HCT116 (cell line): Measurements from ENCODE around the gene GPLD1. TPM values are rescaled to one million over a fixed set of nuclear protein-coding genes. Genes with fewer than 3 reads are reported as not detected.

Experiments used
- ATAC-seq: fragments of 200-7000 bp; cut with Tn5 transposase; 2 replicates; pipeline ENCODE4 v1.9.1; 2020; ENCODE audit warnings: mild to moderate bottlenecking, moderate library complexity
- BruUV-seq: library from RNA; stranded (reverse); fragments of 400-500 nt; replicated peaks from 2 replicates; lab custom pipeline; 2021; lab: Mats Ljungman, UMichigan
- CTCF ChIA-PET: fragments of 300-600 bp; sonication (Branson Sonifier 250); formaldehyde crosslinking; loops from one replicate; lab custom pipeline; 2021; ENCODE audit warnings: antibody characterized with exemption; lab: Charles Lee
- POLR2A ChIA-PET: fragments of 300-600, 350-600 bp; sonication (Branson Sonifier 250); formaldehyde crosslinking; loops from one replicate; lab custom pipeline; 2021; ENCODE audit warnings: antibody characterized with exemption; lab: Charles Lee
- RAD21 ChIA-PET, 2 experiments: fragments of 300-600 bp; sonication (Branson Sonifier 250); formaldehyde crosslinking; loops; one replicate each; lab custom pipeline; 2023; ENCODE audit warnings: low total read pairs in 2 of 2; ENCODE audit not compliant: uncharacterized antibody in 2 of 2, unreplicated experiment in 2 of 2, low non-redundant PET in 1 of 2; lab: Charles Lee
- DNase-seq: peaks from one replicate; pipeline ENCODE4 v3.0.0-alpha.2; 2010; ENCODE audit warnings: low read depth, low spot score
- H2AFZ ChIP-seq: fragments of 200-600 bp; shearing (Covaris generic), sonication (generic); 2 replicates; pipeline ENCODE4 v1.6.1; 2017; ENCODE audit warnings: low read depth, mixed run types, mixed read lengths, antibody characterized with exemption, low read length; ENCODE audit not compliant: poor library complexity, severe bottlenecking
- H3K27ac ChIP-seq: 2 replicates; pipeline ENCODE4 v1.5.1; 2012; ENCODE audit warnings: low read depth, low read length
- H3K27me3 ChIP-seq: fragments of 200-600 bp; sonication (generic); 2 replicates; pipeline ENCODE4 v1.6.1; 2016; ENCODE audit warnings: mixed run types, low read length, mixed read lengths; ENCODE audit not compliant: insufficient read depth
- H3K36me3 ChIP-seq, 2 experiments: fragments of 200-500 bp in 1 of 2; fragments of 200-600 bp in 1 of 2; sonication (Bioruptor generic) in 1 of 2; sonication (generic) in 1 of 2; 2 replicates each; pipeline versions ENCODE4 v1.5.1 to v1.6.1; 2014 to 2016; ENCODE audit warnings: low read length in 2 of 2, inconsistent platforms in 1 of 2, mixed read lengths in 1 of 2, mixed run types in 1 of 2; ENCODE audit not compliant: insufficient read depth in 2 of 2, control insufficient read depth in 1 of 2
- H3K4me1 ChIP-seq, 2 experiments: fragments of 200-600 bp in 1 of 2; sonication (generic) in 1 of 2; 2 replicates each; pipeline versions ENCODE4 v1.5.1 to v1.6.1; 2012 to 2017; ENCODE audit warnings: low read length in 2 of 2, inconsistent platforms in 1 of 2, mild to moderate bottlenecking in 1 of 2, mixed read lengths in 1 of 2, mixed run types in 1 of 2, moderate library complexity in 1 of 2; ENCODE audit not compliant: insufficient read depth in 2 of 2, control insufficient read depth in 1 of 2
- H3K4me2 ChIP-seq: fragments of 200-600 bp; sonication (generic); 2 replicates; pipeline ENCODE4 v1.6.1; 2017; ENCODE audit warnings: mixed run types, low read length, mixed read lengths
- H3K4me3 ChIP-seq, 2 experiments: fragments of 200-600 bp in 1 of 2; sonication (generic) in 1 of 2; replicated peaks in 1 of 2; 2 replicates each; pipeline ENCODE4 v1.5.1; 2011 to 2016; ENCODE audit warnings: low read length in 2 of 2, control low read depth in 1 of 2, low read depth in 1 of 2, mild to moderate bottlenecking in 1 of 2, mixed read lengths in 1 of 2, mixed run types in 1 of 2
- H3K79me2 ChIP-seq: fragments of 200-600 bp; sonication (generic); 2 replicates; pipeline ENCODE4 v1.6.1; 2017; ENCODE audit warnings: mild to moderate bottlenecking, mixed run types, low read length, moderate library complexity, mixed read lengths; ENCODE audit not compliant: insufficient read depth
- H3K9ac ChIP-seq: fragments of 200-600 bp; sonication (generic); 2 replicates; pipeline ENCODE4 v1.6.1; 2016; ENCODE audit warnings: low read length, mixed read lengths
- H3K9me2 ChIP-seq: fragments of 200-600 bp; sonication (generic), shearing (Covaris generic); 2 replicates; pipeline ENCODE4 v1.6.1; 2017; ENCODE audit warnings: mixed run types, mild to moderate bottlenecking, moderate library complexity; ENCODE audit not compliant: insufficient read depth
- H3K9me3 ChIP-seq, 2 experiments: fragments of 200-500 bp in 1 of 2; fragments of 200-600 bp in 1 of 2; sonication (Bioruptor generic) in 1 of 2; sonication (generic) in 1 of 2; 2 replicates each; pipeline ENCODE4 v1.6.1; 2014 to 2017; ENCODE audit warnings: low read length in 2 of 2, mixed read lengths in 2 of 2, inconsistent platforms in 1 of 2, low read depth in 1 of 2, mild to moderate bottlenecking in 1 of 2, mixed run types in 1 of 2, moderate library complexity in 1 of 2; ENCODE audit not compliant: control insufficient read depth in 1 of 2, insufficient read depth in 1 of 2
- H4K20me1 ChIP-seq: fragments of 200-600 bp; sonication (generic), shearing (Covaris generic); 2 replicates; pipeline ENCODE4 v1.6.1; 2017; ENCODE audit warnings: mixed run types, mild to moderate bottlenecking, moderate library complexity; ENCODE audit not compliant: insufficient read depth
- ATF3 ChIP-seq: IDR thresholded peaks from 2 replicates; pipeline ENCODE4 v1.6.1; 2012
- CBX3 ChIP-seq: IDR thresholded peaks from 2 replicates; pipeline ENCODE4 v1.6.1; 2012; ENCODE audit warnings: low read depth
- CEBPB ChIP-seq: IDR thresholded peaks from 2 replicates; pipeline ENCODE4 v1.6.1; 2012; ENCODE audit warnings: low read depth
- EGR1 ChIP-seq: IDR thresholded peaks from 2 replicates; pipeline ENCODE4 v1.6.1; 2012; ENCODE audit warnings: low read depth
- ELF1 ChIP-seq: IDR thresholded peaks from 2 replicates; pipeline ENCODE4 v1.6.1; 2012; ENCODE audit warnings: low read depth, borderline replicate concordance
- EZH2phosphoT487 ChIP-seq: fragments of 200-600 bp; IDR thresholded peaks from 2 replicates; pipeline ENCODE4 v1.6.1; 2018; ENCODE audit warnings: antibody characterized with exemption, borderline replicate concordance
- FOSL1 ChIP-seq: IDR thresholded peaks from 2 replicates; pipeline ENCODE4 v1.6.1; 2012; ENCODE audit warnings: low read depth
- POLR2A ChIP-seq: IDR thresholded peaks from 2 replicates; pipeline ENCODE4 v1.7.0; 2011; ENCODE audit warnings: borderline replicate concordance; ENCODE audit not compliant: insufficient read depth, insufficient read length; ENCODE audit errors: extremely low read depth
- POLR2AphosphoS5 ChIP-seq: IDR thresholded peaks from 2 replicates; pipeline ENCODE4 v1.6.1; 2011; ENCODE audit warnings: mild to moderate bottlenecking, low read depth, low read length, moderate library complexity
- RAD21 ChIP-seq: IDR thresholded peaks from 2 replicates; pipeline ENCODE4 v1.6.1; 2012; ENCODE audit warnings: low read depth, mild to moderate bottlenecking
- REST ChIP-seq: IDR thresholded peaks from 2 replicates; pipeline ENCODE4 v1.6.1; 2012; ENCODE audit warnings: low read depth
- SIN3A ChIP-seq: IDR thresholded peaks from 2 replicates; pipeline ENCODE4 v1.6.1; 2012; ENCODE audit warnings: low read depth
- SP1 ChIP-seq: IDR thresholded peaks from 2 replicates; pipeline ENCODE4 v1.6.1; 2012; ENCODE audit warnings: low read depth
- SRF ChIP-seq: IDR thresholded peaks from 2 replicates; pipeline ENCODE4 v1.6.1; 2012; ENCODE audit warnings: low read depth
- TCF7L2 ChIP-seq: IDR thresholded peaks from 2 replicates; pipeline ENCODE4 v1.7.0; 2011; ENCODE audit warnings: borderline replicate concordance, inconsistent platforms; ENCODE audit not compliant: insufficient read depth, insufficient read length; ENCODE audit errors: extremely low read depth
- ZFX ChIP-seq: fragments of 450-650 bp; IDR thresholded peaks from 2 replicates; pipeline ENCODE4 v1.6.1; 2017
- ZNF274 ChIP-seq: fragments of 200-500 bp; sonication (Bioruptor generic); IDR thresholded peaks from 2 replicates; pipeline ENCODE4 v1.6.1; 2014; ENCODE audit warnings: mild to moderate bottlenecking, low read depth, low read length, inconsistent platforms
- intact Hi-C: fragments of 100-400 bp; cut with micrococcal nuclease; formaldehyde crosslinking; loops from 2 replicates; pipeline ENCODE4 v1.10.0; 2022
- total RNA-seq: library from RNA; stranded (reverse); gene quantifications from one replicate; pipeline ENCODE4 v1.2.1, GENCODE V29; 2021; ENCODE audit not compliant: unreplicated experiment

GPLD1 gene
- total RNA-seq, 1 experiment from 2014 or later = 2.1 TPM

GRCh38 chr6:24391756-24392405 lies 97.5 kb downstream of the GPLD1 start:
- TF ChIP-seq SRF = no peak
- no peak for TF ChIP-seq TCF7L2
- TF ChIP-seq EGR1 = no peak
- no peak for TF ChIP-seq POLR2A
- TF ChIP-seq EZH2phosphoT487 = no peak
- TF ChIP-seq POLR2AphosphoS5 = no peak
- TF ChIP-seq ELF1 = no peak
- no peak for TF ChIP-seq FOSL1
- TF ChIP-seq ATF3 = no peak
- TF ChIP-seq REST = no peak
- no peak for TF ChIP-seq ZFX
- TF ChIP-seq SIN3A = no peak
- no peak for TF ChIP-seq SP1
- TF ChIP-seq CEBPB = no peak
- TF ChIP-seq CBX3 = no peak
- no peak for TF ChIP-seq RAD21
- TF ChIP-seq ZNF274 = no peak
- CTCF ChIA-PET = interaction anchor here (0.7 kb wide), 1 partner anchor 32 kb away, joined by 3 read pairs; no protein-coding TSS in a partner anchor
- ATAC-seq (no peak), DNase-seq (no peak)
- Histone ChIP-seq H3K36me3 (no peaks in the 10 kb centered on the region), H3K4me2 (no peak overlapping the region), H3K27me3 (no peaks in the 10 kb centered on the region), H3K9ac (no peak overlapping the region), H3K9me3 (peaks cover 0 to 4% of the 10 kb centered on the region in 2 experiments; a peak in 1 of 4 replicates), H4K20me1 (no peaks in the 10 kb centered on the region), H3K4me1 (peaks cover 0 to 5% of the 10 kb centered on the region in 2 experiments; a peak in 2 of 4 replicates), H3K4me3 (no peak overlapping the region), H3K9me2 (no peaks in the 10 kb centered on the region), H3K27ac (no peak overlapping the region), H3K79me2 (no peaks in the 10 kb centered on the region), H2AFZ (no peak overlapping the region)
- no TSS peak for BruUV-seq
- intact Hi-C loops = no loop called here
- RAD21 ChIA-PET = no interaction called here
- POLR2A ChIA-PET = no interaction called here
